Measurements from ENCODE around the gene ZC3H7B. TPM values are rescaled to one million over a fixed set of nuclear protein-coding genes. Genes with fewer than 3 reads are reported as not detected.
"Not testable (repeated sequence)": the region's sequence is repeated elsewhere in the genome, so short reads cannot be mapped to it uniquely, and the experiment has no call there.

Gene ZC3H7B
- polyA plus RNA-seq, 3 donors = 68.3 to 85.9 (median 76.5) TPM

DNA sequence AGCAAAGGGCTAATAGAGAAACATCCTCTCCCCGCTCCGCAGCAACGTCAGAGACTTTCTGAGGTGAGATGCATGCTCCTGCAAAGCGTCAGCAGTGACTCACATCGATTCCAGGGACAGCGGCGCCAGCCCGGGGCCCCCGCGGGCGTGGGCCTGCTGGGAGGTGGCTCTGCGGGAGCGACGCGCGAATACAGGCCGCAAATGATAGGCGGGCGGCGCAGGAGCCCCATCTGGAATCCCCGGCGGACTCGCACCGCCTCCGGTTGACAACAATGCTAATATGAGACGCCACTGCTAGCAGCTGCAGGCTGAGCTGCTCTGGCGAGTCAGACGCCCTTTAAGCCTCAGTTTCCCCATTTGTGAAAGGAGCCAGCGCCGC is 15.9 kb upstream of the ZC3H7B start:
- DNase-seq (ENCODE audit: low read depth in 3 of 3, low spot score in 2 of 3) = no peak

DNA sequence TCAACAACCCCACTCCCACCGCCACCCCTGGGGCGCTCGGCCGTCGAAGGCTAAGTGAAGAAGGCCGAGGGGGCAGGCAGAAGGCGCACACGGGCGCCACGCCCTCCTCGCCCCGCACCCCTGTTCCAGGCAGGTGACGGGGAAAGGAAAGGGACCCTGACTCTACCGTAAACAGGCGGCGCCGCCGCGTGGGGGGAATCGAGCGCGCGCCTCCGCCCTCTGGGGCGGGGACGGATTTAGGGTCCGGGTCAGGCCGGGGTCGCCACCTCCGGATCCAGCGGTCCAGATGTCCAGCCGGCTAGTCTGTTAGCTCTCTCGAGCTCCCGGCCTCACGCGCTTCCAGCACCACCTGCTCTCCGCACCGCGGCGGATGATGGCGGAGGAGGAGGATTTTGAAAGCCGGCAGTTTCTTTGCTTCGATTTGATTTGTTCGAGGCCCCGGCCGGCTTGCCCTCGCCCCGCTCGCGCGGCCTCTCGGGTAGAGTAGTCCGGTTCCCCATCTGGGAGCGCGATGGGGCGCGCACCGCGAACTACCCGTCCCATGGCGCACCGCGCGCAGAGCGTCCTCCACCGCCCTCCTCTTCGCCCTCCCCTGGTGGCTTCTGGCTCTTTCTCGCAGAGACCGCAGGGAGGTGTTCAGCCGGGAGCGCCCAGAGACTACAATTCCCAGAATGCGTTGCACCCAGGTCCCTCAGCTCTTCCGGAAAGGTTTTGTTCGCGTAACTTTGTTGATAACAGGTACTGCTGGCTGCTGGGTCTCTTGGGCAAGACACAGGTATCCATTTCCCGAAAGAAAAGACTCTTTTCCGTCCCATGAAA is 15.3 kb upstream of the ZC3H7B start, which contains the start of gene RANGAP1:
RANGAP1 (minus strand) TSS at position 368 of the 819 bp plus-strand sequence. CDS start 5,143 bp downstream, outside the sequence.
- DNase-seq (ENCODE audit: low read depth in 3 of 3, low spot score in 2 of 3) = peak; percentile 93 to 99 (median 95)

DNA sequence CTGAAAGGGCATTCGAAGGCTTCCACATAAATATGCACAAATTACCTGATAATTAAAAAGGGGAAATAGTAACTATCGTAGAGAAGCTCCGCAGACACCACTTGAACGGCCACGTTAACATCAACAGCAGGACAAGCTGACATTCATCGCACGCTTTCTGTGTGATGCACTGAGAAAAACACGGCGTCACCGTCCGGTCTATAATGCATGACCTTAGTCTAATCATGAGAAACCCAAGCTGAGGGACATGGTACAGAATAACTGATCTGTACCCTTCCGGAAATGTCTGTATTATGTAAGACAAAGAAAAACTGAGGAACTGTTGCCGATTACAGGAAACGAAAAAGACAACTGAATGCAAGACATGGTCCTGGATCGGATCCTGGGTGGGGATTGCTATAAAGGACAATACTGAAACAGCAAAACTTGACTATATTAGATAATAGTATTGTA is 14.7 kb upstream of the ZC3H7B start:
- DNase-seq (ENCODE audit: low read depth in 3 of 3, low spot score in 2 of 3) = no peak

DNA sequence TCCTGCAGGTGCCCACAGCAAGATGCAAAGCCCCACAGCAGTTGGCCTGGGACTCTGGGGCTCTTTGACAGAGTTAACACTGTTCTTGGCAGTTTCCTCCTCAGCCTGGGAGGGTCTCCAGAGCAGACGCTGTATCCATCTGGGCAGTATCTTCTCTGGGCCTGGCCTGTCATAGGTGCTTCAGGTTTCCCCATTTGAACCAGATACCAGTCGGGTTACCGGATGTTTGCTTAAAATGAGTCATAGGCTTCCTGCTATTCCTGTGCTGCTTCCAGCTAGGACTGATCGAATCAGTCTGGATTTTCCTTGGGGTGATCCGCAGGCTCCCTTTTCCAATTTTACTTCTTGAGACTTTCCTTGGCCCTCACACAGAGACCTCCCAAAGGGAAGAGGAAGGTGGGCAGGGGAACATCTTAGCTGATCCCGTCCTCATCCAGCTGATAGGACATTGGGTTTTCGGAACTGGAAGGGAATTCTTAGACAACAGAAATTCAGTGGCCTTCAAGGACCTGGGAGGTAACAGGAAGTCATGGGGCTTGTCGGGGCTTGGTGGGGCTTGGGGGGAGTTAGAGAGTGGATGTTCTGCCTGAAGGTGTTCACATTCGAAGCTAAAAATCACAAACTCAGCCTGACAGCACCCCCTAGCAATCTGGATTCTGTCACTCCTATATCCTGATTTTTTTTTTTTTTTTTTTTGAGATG is 12.9 kb upstream of the ZC3H7B start:
- DNase-seq (ENCODE audit: low read depth in 3 of 3, low spot score in 2 of 3) = no peak

- no peak for DNase-seq (ENCODE audit: low read depth in 3 of 3, low spot score in 2 of 3)
Measured at GRCh38 chr22:41289671-41290070, 11.7 kb upstream of the ZC3H7B start.

DNA sequence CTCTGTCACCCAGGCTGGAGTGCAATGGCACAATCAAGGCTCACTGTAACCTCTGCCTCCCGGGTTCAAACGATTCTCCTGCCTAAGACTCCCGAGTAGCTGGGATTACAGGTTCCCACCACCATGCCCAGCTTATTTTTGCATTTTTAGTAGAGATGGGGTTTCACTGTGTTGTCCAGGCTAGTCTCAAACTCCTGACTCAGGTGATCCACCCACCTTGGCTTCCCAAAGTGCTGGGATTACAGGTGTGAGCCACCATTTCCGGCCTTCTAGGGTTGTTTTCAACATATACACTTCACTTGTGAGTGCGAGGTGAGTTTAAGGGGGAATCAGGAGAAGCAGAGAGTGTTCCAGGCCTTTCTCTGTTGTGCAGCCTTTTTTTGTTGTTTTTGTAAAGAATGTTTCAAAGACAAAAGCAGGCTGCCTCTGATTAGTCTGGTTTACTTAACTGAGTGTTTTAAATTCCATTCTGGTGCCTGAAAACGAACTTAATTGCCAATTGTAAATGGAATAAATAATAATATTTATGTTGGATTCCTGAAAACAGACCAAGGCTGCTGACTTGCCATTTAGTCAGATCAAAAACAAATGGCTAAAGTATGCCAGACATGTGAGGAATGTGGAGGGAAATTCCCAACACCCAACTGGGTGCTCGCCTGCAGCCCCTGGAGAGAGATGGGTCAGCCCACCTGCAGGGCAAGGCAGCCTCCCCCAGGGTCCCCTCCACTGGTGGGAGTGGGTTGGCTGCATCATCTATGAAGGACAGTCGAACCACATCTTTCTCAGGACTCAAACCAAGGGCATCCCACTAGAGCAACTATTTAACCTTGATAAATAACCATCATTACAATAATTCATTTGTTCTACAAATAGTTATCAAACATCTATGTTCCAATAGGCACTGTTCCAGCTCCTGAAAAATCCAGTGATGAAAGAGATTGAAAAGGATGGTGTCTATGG is 10.8 kb upstream of the ZC3H7B start:
- DNase-seq (ENCODE audit: low read depth in 3 of 3, low spot score in 2 of 3) = no peak

- not testable (repeated sequence) for DNase-seq (ENCODE audit: low read depth in 3 of 3, low spot score in 2 of 3)
Measured at GRCh38 chr22:41294816-41295215, 6.5 kb upstream of the ZC3H7B start.

GRCh38 chr22:41296826-41297667 is 4.3 kb upstream of the ZC3H7B start:
- DNase-seq (ENCODE audit: low read depth in 3 of 3, low spot score in 2 of 3) = no peak

- DNase-seq (ENCODE audit: low read depth in 3 of 3, low spot score in 2 of 3) = no peak
Measured at GRCh38 chr22:41300661-41301060, 664 bp upstream of the ZC3H7B start.

- no peak for DNase-seq (ENCODE audit: low read depth in 3 of 3, low spot score in 2 of 3)
Measured at GRCh38 chr22:41302021-41302767, 869 bp downstream of the ZC3H7B start.

GRCh38 chr22:41302811-41303210 is 1.5 kb downstream of the ZC3H7B start:
- no peak for DNase-seq (ENCODE audit: low read depth in 3 of 3, low spot score in 2 of 3)

- no peak for DNase-seq (ENCODE audit: low read depth in 3 of 3, low spot score in 2 of 3)
Measured at GRCh38 chr22:41305646-41306045, 4.3 kb downstream of the ZC3H7B start.

- DNase-seq (ENCODE audit: low read depth in 3 of 3, low spot score in 2 of 3) = no peak
Measured at GRCh38 chr22:41308054-41308453, 6.7 kb downstream of the ZC3H7B start.

- DNase-seq (ENCODE audit: low read depth in 3 of 3, low spot score in 2 of 3) = no peak
Measured at GRCh38 chr22:41308544-41308947, 7.2 kb downstream of the ZC3H7B start.

DNA sequence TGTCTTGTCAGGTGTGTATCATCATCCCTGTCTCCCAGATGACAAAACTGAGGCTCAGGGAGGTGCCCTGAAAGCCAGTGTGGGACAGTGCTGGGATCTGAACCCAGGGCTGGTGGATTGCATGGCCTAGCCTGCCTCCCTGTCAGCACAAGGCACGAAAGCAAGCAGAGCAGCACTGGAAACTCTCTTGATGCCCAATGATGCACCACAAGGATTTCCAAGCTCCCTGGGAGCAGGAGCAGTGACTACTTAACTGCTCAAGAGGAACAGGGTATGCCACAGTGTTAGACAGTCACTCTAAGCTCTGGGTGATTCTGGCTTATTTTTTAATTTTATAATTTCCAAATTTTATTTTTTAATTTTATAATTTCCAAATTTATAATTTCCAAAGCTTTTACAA is 9.0 kb downstream of the ZC3H7B start:
- DNase-seq (ENCODE audit: low read depth in 3 of 3, low spot score in 2 of 3) = no peak

DNA sequence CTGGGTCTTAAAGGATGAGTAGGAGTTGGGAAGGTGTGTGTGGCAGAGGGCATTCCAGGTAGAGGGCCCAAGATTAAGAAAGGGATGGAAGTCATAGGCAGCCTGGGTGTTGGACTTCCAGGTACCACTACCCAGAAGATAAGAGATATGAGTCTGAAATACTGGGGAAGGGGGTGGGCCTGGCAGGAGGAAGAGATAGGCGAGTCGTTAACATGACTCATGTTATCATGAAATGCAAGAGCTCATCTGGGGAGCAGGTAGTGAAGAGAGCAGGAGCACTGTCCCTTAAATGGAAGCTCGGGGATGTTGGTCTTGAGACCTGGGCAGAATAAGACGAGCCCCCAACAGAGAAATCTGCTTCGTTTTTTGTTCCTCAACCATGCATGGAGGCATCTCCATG is 10.2 kb downstream of the ZC3H7B start:
- DNase-seq (ENCODE audit: low read depth in 3 of 3, low spot score in 2 of 3) = no peak

DNA sequence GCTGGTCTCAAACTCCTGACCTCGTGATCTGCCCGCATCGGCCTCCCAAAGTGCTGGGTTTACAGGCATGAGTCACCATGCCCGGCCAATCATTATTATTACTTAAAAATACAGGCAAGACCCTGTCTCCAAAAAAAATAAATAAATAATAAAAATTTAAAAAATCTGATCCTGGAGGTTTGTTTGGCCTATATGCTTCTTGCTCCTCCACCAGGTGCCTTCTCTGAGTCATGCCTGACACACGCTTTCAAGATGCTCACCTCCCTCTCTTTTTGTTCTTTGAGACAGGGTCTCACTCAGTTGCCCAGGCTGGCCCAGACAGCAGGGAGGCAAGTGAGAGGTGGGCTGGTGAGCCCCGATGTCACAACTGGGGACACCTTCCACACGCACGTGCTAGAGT is 13.5 kb downstream of the ZC3H7B start:
- DNase-seq (ENCODE audit: low read depth in 3 of 3, low spot score in 2 of 3) = no peak

DNA sequence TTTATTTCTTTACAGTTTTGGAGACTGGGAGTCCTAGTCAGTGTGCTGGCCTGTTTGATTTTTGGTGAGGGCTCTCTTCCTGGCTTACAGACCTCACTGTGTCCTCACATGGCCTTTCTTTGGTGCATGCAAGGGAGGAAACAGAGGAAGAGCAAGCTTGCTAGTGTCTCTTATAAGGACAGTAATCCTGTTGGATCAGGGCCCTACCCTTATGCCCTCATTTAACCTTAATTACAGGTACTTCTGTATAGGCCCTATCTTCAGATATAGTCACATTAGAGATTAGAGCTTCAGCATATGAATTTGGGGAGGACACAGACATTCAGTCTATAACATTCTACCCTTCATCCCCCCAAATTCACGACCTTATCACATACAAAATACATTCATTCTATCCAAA is 14.3 kb downstream of the ZC3H7B start:
- no peak for DNase-seq (ENCODE audit: low read depth in 3 of 3, low spot score in 2 of 3)
